GM18520 (cell line): ENCODE data around the gene HOXD11.

Experiments
- ATAC-seq: cut with Tn5 transposase; IDR thresholded peaks from one replicate; pipeline ENCODE4 v1.9.1; 2021; ENCODE audit not compliant: unreplicated experiment

The HOXD11 gene

DNA sequence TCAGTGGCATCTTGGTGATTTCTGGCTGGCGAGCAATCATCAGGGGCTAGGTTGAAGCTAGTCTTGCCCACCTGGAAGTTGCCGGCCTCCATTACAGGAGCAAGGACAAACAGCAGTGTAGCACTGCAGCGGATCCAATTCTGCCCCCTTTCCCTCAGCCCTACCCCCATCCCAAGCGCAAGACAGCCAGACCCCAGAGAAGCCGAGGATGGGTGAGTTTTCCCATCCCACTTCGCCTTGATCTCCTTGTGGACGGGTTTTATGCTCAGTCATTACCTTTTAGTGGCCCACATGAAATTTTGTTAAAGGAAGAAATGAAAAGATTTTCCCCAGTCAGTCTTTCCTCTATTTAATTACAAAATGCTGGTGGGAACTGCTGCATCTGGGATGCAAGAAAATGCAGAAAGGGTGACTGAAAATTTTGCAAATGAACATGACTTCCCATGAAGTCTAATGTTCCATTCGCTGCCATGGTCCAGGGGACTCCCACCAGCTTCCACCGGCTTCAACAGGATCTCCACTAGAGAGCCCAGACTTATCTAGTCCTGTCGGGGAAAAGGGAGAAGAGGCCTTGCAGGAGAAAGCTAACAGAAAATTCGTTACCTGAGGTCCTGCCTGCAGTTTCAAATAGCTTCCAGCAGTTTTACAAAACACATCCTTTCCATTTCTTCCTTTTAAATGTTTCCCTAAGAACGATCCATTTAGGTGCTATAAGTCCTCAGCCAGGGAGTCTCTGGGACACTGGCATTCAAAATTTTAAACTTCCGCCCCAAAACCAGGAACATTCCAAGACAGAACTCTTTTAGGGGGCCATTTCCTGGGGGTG, 13.5 kb downstream of the HOXD11 start:
- ATAC-seq = no peak

DNA sequence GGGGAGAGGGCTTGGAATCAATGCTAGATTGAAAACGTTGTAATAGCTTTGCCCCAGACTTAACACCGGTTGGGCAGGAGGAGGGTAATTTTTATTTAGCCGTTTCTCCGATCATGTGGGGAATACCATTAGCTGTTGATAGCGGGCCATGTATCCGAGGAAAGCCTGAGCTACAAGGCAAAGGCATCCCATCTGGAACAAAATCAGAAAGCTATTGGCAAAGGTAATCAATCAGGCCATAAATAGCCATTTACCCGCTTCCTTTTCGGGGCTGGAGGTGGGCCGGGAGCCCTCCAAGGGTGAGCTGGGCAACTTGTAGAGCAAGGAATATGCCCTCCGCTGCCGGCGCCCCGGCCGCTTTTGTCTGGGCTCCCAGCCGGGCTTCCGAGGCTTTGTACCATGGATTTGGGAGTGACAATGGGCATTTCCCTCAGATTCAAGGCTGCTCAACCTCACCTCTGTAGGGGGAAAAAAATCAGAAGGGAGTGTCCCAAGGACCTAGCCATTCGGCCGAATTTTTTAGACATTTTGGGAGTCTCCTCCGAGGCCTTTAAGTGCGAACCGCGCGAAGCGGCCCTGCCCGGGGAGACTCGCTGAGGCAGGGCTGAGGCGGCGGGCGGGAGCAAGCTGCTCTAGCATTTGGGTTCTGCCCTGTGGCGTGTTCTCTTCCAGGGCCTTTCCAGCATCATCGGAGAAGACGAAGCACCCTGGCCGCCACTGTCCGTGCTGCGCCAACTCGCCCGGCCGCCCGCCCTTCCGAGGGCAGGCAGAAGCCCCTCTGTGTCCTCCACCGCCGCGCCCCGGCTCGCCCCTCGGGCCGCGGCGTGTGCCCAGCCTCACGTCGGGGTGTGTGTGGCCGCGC, 14.3 kb downstream of the HOXD11 start:
- ATAC-seq = no peak

DNA sequence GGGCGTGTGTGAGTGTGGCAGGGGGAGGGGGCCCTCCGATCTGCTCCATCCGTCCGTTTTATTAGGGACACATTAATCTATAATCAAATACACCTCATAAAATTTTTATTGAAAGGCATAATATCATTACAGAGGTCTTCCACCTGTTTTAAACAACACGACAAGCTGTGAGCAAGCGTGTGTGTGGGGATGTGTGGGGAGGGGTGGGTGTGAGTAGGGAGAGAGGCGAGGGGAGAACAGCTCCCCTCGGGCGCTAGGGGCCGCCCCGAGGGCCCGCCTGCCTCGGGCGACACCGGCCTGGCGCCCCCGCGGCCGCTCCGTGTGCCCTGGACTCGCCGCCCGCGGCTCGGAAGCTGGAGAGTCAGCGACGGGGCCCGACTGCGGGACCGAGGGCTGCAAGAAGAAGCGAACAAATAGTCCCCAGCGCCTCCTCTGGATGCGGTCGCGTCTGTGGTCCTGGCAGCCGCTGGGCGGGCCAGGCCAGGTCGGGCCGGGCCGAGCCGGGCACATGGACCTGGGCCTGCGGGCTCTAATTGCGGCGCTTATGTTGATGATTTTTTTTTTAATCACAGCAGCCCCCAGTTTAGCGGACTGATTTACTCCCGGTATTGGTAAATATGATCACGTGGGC, 15.1 kb downstream of the HOXD11 start:
- ATAC-seq = no peak

DNA sequence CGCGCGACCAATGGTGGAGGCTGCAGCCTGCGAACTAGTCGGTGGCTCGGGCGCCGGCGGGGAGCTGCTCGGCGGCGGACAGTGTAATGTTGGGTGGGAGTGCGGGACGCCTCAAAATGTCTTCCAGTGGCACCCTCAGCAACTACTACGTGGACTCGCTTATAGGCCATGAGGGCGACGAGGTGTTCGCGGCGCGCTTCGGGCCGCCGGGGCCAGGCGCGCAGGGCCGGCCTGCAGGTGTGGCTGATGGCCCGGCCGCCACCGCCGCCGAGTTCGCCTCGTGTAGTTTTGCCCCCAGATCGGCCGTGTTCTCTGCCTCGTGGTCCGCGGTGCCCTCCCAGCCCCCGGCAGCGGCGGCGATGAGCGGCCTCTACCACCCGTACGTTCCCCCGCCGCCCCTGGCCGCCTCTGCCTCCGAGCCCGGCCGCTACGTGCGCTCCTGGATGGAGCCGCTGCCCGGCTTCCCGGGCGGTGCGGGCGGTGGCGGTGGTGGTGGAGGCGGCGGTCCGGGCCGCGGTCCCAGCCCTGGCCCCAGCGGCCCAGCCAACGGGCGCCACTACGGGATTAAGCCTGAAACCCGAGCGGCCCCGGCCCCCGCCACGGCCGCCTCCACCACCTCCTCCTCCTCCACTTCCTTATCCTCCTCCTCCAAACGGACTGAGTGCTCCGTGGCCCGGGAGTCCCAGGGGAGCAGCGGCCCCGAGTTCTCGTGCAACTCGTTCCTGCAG, 15.8 kb downstream of the HOXD11 start, which contains the start of gene HOXD9:
Gene HOXD9, plus strand, starts transcription at position 37 of the 728 bp plus-strand sequence. Its CDS starts 50 bp downstream, at position 87.
- ATAC-seq = no peak

DNA sequence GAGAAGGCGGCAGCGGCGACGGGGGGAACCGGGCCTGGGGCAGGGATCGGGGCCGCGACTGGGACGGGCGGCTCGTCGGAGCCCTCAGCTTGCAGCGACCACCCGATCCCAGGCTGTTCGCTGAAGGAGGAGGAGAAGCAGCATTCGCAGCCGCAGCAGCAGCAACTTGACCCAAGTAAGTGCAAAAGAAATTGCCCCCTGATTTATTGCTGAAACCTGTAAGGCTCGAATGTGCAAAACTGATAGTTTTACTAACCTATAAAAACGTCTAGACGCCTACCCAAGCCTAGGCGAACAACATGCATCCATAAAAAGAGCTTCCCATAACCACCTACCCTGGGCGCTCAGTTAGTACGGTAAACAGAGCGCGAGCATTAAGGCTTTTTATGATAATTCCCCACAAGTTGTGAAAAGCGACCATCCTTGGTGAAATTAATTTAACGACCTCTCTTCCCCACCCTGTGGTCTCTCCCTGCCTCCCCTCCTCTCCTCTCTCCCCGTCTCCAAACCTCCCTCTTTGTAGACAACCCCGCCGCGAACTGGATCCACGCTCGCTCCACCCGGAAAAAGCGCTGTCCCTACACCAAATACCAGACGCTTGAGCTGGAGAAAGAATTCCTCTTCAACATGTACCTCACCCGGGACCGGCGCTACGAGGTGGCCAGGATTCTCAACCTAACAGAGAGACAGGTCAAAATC, 16.5 kb downstream of the HOXD11 start:
- no peak for ATAC-seq

DNA sequence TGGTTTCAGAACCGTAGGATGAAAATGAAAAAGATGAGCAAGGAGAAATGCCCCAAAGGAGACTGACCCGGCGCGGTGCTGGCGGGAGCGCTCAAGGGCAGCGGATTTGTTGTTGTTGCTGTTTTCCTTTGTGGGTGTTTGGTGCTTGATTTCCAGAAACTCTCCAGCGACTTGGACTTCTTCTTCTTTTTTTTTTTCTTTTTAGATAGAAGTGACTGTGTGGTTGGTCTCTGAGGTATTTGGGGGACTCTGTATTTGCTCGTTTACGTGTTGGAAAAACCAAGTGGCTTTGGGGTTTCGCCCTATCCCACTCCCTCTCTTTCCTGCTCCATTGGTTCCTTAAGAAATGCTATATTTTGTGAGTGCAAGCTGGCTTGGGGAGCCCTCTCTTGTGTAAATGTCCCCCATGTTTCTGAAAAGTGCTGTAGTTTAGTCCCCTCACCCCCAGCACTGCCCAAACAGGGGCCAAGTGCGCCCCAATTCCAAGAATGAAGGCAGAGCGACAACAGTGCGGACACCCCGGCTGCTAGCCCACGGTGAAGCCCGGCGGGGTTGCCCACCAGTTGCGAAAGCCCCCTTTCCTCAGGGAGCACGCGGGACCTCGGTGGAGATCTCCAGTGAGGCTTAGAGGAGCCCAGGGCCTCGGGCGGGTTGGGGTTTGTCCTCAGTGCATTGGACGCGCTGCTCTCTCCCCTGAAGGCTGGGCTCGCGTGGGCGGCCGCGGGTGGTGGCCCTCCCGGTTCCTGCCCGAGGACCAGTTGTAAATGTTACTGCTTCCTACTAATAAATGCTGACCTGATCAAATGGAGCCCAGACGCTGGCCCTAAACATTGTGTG, 17.2 kb downstream of the HOXD11 start:
- ATAC-seq = no peak

DNA sequence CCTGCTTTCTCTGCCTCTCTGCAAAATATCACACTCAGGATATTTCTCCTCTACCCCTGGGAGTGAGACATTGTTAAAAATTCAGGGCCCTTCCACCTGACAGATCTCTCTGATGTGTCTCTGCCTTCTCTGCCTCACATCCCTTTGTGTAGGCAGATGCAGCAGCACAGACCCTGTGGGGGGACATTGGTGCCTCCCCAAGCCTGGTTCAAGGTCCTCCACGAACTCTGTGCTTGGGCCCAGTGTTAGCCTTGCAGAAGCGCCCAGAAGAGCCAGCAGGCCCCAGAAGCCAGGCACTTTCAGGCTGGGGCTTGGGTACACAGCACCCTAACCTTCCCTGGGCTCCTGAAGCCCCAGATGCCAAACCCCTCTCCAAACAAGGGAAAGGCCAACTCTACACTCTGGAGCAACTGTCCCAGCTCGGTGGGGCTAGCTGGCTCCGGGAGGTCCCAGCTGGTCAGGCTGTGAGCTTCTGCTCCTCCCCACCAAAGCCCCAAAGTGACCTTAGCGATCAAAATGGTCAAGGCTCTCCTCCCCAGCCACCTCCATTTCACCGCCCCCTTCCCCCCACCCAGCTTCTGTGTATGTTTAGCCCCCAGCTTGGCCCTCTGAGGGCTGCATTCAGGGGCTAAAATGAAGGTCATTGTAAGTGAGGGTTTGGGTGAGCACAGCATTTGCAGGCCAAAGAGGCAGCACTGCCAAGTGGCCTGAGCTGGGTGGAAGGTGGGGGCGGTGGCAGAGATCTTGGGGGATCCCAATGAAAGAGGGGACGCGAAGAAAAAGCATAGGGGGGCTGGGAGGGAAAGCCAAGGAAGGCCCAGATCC, 18.1 kb downstream of the HOXD11 start:
- ATAC-seq = no peak

DNA sequence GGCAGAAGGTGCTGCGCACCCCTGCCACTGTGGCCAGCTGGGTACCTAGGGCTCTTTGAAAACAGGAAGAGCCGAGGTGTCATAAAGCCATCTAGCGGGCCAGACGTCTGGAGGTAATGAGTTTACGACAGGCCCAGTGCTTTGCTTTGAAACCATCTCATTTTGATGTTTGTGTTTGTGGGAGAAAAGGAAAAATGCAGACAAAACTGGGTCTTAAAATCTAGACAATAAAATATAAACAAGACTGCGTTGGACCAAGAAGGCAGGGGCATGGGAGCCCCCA, 18.6 kb downstream of the HOXD11 start:
- no peak for ATAC-seq

DNA sequence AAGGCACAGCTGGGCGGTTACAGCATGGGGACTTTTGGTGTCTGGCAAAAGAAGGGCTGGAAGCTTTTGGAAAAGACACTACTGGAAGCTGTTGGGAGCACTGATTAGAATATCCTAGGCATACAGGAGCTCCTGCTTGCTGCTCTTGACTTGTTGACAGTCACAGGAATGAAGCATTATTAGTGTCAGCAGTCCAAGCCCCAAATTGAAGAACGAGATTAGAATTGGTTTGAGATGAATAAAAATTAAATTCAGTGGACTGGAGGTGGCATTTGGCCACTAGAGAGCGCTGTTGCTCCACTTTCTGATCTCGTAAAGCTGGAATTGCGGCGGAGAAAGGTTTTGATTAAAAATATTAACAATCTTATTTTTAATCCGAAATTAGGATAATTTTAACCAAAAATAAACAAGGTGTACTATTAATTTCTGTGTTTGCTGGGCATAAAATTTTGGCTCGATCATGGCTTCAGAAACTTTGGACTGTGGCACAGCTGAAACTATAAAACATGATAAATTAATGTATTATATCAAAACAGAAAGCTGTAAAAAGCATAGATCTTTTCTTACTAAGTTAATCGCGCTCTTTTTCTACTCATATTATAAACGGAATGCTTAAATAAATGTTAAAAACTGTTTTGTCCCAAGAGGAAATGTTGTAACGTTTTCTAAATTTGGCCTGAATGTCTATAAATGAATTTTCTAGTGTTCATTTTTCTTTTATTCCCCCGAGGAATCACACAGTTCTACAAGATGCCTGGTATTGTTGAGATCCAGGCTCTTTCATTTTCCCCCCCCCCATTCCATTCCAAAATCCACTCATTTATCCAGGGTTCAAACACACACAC, 20.1 kb downstream of the HOXD11 start:
- ATAC-seq = no peak

DNA sequence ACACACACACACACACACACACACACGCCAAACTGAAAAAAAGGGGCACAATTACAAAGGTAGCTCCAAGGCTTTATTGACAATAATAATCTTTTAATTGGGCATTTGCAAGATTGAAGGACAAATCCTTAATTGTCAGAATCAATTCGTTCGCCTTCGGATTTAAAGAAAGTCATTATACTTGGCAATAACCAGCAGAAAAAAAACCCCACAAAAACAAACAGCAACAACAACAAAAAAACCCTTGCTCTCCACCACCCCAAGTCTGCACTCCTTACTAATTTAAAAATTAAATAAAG, 20.6 kb downstream of the HOXD11 start:
- ATAC-seq = no peak

DNA sequence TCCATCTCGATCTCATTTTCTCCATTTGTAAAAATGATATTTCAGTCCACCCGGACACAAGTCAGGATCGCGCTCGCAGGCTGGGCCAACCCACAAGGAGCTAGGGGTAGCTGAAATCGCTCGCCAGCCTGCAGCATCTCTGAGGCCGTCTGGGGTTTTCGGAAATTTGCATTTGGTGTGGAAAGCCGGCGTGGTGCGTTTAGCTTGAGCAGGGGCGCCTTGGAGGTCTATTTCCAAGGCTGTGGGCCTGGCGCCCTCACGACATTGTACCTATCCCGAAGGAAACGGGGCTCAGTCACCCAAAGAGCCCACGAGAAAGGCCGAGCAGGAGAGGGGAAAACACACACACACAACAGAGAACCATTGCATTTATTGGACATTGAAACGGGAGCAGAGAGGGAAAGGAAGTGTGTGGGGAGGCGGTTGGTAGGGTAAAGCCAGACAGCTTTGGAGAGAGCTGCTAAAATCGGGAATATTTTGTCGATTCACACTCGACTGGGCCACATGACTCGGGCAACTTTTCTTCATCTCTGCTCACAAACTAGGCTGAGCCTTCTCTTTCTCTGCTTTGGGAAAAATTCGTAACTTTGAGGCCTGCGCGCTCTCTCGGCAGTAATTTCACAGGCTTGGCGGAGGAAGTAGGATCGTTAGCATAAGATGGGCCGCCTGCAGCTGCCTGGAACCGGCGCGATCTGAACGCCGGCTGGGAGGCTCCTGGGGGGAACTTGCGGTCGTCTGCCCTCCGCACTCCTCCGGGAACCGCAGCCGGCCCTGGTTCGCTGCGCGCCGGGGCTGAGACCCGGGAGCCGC, 21.3 kb downstream of the HOXD11 start:
- ATAC-seq = no peak

DNA sequence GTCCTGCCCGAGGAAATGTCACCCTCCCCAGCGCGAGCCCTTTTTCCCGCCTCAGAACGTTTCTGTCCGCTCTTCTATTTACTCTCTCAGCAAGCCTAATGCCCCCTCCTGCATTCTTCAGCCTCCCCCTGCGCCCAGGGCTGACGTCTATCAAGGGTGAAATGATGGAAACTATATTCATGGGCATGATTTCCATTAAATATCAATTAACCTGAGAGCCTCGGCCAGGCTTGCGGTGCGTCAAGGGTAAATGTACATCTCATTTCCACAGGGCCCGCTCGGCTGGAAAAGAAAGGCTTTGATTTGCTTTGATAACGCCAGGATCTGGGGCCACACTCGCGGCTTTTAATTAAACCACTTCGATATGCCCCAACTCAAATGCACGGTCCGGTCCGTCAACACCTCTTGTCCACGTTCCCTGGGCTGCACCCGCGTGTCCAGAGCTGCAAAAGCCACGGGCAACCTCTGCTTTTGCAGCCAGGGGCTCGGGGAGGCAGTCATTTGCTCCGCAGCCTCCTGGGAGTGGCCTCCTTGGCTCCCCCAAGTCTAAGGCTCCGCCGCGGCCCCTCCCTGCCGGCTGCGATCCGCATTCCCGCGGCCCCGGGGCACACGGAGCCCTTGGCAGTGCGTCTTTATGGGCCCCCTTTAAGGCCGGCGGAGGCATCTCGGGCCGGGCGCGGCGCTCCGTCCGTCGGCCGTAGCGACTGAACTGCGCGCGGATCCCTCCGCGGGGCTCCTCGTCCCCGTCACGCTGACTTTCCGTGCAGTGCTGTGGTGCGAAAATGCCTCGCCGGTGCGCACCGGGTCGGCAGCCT, 22.1 kb downstream of the HOXD11 start, which contains the start of gene HOXD8:
Gene HOXD8, plus strand, starts transcription at position 724 of the 815 bp plus-strand sequence. CDS start 662 bp downstream, outside the sequence.
- no peak for ATAC-seq

DNA sequence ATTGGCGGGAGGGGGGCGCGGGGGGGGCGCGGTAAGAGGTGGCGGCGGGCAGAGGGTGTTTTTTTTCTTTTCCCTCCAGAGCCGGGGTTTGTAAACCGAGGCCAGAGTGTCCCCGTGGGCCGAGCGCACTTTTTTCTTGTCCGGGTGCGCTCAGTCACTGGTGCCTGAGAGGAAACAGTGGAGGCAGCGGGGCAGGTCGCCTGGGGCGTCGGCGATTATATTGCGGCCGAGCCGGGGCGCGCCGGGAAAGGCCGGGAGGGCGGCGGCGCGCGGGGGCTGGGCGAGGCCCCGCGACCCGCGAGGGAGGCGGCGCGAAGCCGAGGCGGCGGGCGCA, 22.7 kb downstream of the HOXD11 start:
- ATAC-seq = no peak

DNA sequence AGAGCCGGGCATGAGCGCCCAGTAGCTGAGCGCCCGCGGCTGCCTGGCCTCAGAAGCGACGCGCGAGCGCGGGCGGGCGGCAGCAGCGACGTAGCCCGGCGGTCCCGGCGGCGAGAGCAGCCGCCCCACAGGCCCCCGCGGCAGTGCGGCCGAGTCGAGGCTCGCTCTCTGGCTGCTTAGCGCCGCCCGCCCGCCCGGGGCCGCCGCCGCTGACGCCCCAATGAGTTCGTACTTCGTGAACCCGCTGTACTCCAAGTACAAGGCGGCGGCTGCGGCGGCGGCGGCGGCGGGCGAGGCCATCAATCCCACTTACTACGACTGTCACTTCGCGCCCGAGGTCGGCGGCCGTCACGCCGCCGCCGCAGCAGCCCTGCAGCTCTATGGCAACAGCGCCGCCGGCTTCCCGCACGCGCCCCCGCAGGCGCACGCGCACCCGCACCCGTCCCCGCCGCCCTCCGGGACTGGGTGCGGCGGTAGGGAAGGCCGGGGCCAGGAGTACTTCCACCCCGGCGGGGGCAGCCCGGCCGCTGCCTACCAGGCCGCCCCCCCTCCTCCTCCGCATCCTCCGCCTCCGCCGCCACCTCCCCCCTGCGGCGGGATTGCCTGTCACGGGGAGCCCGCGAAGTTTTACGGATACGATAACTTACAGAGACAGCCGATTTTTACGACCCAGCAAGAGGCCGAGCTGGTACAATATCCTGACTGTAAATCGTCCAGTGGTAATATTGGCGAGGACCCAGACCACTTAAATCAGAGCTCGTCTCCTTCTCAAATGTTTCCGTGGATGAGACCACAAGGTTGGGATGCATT, 23.3 kb downstream of the HOXD11 start:
- ATAC-seq = no peak
